Stimulated activated CD4-positive, alpha-beta T cell treated with anti-CD3 and anti-CD28 coated beads, Interleukin-4, amount 100 ng/mL, for 48 hours (primary cell): ENCODE results near the gene LIME1.
"Not testable (repeated sequence)": the region's sequence is repeated elsewhere in the genome, so short reads cannot be mapped to it uniquely, and the experiment has no call there.

Source experiments
- DNase-seq, 2 donors: peaks; one replicate each; pipeline ENCODE4 v3.0.0-alpha.2; 2020; ENCODE audit warnings: low read depth in 2 of 2

Gene LIME1

DNA sequence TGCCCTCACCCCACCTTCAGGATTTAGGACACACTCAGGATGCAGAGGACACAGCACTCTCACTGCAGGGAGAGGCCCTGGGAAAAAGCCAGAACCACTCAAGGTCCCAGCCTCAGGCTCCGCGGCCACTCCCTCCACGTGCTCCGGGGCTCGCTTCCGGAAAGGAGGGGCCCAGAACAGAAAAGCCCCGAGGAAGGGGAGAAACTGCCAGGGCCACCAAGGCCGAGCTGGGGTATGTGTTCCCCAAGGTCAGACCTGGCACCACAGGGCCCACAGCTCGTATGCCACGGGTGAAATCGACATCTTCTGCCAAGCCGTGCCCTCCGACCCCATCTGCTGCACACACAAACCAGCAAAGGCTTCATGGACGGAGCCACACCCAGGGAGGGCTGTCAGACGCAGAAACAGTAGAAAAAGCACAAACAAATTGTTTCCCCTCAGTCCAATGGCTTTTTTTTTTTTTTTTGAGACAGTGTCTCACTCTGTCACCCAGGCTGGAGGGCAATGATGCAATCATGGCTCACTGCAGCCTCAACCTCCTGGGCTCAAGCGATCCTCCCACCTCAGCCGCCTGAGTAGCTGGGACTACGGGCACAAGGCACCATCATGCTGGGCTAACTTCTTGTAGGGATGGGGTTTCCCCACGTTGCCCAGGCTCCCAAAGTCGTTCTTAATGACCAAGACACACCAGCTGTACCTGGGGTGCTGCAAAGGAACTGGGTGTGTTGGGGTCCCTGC is 36.5 kb downstream of the LIME1 start:
- DNase-seq, result no peak

DNA sequence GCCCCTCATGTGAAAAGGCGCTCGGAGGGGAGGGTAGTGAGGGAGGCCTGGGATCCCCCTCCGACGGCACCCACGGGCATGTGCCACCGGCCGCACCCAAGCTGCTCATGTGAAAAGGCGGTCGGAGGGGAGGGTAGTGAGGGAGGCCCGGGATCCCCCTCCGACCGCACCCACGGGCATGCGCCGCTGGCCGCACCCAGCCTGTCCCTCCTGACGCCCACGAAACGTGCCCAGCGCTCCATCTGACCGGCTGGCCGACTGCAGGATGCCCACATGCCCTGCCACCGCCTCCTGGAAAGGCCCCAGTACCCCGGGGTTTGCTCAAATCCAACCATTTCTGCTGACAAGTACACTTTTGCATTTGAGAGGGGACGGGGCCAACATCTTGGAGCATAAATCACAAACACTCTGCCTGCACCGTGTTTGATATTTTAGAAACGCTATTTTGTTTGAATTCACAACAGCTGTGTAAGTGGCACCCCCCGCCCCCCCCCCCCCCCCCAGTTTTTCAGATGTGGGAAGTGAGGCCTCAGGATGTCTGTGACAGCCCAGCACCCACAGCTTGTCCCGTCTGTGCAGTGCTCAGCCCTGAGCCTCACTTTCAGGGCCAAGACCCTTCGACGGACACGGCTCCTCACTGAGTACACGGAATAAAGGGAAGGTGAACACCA is 37.2 kb downstream of the LIME1 start:
- DNase-seq, result no peak

DNA sequence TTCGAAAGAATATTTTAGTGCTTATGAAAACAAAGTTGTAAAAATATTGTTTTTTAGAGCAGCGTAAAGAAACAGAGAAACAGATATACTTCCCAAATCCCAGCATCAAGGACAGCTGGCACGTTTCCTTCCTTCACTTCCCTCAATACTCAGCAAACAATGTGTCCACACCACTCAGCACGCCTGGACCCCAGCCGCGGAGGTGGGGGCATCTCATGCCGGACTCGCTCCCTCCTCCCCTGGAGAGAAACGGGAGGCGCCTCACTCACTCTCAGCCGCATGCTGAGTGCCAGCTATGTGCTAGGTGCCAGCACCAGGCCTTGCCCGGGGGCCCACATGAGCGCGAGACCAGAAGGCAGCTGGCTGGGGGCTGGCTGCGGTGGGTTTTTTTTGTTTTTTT is 37.8 kb downstream of the LIME1 start:
- DNase-seq, result no peak

DNA sequence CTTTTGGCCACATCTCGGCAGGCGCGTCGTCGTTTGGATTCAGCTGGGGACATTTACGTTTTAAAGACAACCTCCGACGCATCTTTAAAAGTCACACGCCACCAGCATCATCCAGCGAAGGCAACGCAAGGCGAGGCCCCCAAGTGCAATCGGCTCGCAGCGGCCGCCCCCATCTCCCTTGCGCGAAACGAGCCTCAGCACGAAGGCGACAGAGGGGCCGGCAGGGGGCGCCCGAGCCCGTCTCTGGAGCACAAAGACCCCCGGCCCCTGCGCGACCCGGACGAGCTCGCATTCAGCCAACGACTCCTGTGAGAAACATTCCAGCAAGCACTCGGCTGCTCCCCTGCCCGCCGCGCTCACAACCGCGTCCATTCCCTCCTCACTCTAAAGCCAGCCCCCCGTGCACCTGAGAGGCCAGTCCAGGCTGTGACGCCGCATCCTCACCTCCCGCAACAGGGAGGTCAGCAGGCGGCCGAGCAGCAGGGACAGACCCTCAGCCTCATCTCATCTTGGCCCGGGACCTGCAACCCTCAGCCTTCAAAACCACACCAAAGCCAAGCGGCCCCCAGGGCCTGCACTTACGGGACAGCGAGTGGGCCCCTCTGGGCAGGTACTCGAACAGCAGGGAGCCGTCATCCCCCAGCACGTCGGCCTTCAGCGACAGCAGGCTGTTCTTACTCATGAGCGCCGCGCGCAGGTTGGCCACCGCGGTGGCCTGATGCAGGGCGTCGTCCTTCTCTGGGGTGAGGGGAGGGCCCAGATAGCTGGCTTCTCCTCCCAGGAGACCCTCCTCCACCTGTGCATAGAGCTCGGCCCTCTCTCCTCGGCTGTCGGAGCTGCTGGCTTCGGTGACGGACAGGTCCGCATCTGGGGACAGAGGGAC is 38.9 kb downstream of the LIME1 start:
- peak in 1 of 2 donors; percentile 34 for DNase-seq

DNA sequence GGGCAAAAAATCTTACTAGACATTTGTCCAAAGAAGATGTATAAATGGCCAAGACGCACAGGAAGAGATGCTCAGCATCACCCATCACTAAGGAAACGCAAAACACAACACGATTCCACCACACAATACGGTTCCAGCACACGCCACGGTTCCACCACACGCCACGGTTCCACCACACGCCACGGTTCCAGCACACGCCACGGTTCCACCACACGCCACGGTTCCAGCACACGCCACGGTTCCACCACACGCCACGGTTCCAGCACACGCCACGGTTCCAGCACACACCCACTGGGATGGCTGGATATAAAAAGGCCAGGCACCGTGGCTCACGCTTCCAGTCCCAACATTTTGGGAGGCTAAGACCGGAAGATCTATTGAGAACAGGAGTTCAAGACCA is 40.4 kb downstream of the LIME1 start:
- DNase-seq, result not testable (repeated sequence)

DNA sequence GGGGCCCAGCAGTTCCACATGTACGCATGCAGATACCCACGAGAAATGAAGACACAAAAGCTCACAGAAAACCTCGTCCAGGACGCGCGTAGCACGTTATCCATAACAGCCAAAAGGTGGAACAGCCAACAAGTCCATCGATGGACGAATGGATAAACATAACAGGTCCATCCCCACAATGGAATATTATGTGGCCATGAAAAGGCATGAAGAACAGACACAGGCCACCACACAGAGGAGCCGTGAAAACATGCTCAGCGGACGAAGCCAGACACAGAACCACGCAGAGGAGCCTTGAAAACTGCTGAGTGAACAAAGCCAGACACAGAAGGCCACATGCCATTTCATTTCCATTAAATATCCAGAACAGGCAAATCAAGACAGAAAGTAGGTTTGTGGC is 41.1 kb downstream of the LIME1 start:
- DNase-seq, result no peak

DNA sequence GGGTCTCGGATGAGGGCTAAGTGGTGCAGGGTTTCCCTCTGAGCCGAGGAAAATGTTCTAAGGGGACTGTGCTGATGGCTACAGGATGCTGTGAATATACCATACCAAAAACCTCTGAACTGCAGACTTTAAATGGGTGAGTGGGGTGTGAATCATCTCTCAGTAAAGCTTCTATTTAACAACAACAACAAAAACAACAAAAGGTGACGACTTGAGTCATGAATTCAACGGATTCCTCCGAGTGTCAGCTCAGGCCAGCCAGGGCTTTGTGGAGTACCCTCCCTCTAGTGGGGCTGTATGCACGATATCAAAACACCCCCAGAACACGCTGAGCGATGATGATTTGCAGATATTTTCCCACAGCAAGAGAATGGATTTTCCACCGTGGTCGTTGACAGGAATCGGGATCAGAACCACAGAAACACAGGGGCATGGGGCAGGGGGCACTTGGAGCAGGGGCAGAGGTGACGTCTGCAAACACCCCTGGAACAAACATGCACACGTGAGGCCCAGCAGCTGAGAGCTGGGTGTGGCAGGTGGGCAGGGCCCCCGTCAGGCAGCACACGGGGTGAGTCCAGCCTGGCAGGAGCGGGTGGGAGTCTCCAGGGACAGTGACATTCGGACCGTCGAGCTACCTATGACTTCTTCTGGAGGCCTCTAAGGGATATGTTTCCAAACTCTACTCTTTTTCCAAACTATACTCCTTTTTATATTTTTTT is 41.7 kb downstream of the LIME1 start:
- DNase-seq, result no peak

DNA sequence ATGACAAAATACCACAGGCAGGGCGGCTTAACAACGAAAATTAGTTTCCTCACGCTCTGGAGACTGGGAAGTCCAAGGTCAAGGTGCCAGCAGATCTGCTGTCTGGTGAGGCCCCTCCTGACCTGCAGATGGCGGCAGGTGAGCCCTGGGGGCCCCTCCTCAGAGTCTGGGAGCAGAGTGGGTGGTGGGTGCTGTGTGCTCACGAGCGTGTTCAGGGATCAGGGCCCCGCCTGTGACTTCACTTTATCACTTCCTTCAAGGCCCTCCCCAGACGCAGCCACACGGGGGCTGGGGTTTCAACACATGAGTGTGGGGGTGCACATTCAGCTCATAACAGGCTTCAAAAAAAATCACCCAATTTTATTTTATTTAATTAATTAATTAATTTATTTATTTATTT is 42.4 kb downstream of the LIME1 start:
- no peak for DNase-seq

DNA sequence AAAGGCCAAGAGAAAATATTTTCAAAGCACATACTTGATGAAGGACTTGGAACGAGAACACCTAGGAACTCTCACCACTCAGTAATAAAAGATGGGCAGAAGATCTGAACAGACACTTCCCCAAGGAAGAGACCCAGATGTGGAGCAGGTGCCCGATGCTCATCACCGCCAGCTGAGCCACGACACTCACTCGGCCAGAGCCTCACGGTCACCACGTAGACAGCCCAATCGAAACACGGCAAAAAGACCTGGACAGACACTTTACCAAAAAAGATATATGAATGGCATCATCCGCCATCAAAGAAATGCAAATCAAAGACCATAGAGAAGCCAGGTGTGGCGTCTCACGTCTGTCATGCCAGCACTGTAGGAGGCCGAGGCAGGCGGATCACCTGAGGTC is 44.7 kb downstream of the LIME1 start:
- DNase-seq, result no peak

DNA sequence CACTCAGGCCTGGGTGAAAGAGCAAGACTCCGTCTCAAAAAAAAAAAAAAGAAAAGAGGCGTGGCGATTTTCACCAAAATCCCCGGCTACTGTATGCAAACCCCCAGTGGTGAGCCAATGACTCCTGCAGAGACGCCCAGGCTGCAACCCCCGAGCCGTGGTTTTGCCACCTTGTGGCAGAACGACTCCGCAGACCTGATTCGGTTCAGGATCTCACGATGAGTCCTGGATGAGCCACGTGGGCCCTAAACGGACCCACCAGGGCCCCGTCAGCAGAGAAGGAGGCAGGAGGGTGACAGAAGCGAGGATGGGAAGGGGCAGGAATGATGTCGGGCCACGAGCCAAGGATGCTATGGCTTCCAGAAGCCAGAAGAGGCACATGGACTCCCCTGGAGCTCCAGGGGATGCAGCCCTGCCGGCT is 45.6 kb downstream of the LIME1 start:
- DNase-seq, result no peak

DNA sequence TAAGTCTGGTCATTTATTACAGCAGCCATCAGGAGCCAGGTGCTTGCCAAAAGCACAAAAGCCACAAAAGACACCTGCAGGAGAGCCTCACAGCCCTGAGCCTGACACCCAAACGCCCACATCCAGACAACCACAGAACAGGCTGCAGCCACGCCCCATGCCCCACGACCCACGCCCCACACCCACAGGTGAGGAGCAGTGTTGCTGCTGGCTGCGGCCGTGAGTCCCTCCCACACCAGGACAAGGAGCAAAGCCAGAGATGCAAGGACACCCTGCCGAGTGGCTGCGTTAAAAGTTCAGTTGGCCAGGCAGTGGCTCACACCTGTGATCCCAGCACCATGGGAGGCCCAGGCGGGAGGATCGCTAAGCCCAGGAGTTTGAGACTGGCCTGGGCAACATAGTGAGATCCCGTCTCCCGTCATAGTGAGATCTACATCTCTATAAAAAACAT is 46.1 kb downstream of the LIME1 start:
- no peak for DNase-seq

DNA sequence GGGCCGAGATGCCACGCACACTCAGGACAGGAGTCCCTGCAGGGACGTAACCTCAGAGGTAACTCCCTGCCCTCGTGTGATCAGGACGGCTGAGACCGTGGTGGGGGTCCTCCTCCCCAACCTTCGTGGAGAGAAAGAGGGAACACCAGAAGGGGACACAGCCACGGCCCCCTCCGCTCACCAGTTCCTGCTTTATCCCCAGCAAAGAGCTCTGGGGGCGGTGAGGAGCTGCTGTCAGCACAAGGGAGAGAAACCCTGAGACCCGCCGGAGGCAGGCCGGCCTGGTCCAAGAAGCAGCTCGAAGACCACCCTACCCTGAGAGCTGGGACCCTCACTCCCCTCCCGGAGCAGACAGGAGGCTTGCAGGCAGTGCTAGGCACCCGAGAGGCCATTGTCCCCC is 47.5 kb downstream of the LIME1 start:
- no peak for DNase-seq

DNA sequence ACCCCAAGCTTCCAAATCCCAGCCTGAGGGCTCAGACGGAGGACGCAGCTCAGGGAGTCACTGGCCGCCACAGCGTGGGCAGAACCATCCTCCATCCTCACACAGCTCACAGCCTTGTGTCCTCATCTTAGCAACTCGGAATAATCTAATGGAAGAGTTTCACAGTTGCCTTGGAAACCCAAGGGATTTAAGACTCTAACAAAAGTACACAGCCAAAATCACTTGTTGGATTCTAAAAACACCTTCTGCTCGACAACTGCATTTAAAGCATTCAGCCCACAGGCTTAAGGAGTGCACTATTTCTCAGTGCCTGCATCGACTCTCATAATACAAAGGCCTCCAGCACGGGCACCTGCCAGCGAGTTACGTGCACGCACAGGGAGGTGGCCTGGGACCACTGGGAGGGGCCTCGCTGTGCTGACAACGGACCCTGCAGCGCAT is 49.2 kb downstream of the LIME1 start:
- no peak for DNase-seq

DNA sequence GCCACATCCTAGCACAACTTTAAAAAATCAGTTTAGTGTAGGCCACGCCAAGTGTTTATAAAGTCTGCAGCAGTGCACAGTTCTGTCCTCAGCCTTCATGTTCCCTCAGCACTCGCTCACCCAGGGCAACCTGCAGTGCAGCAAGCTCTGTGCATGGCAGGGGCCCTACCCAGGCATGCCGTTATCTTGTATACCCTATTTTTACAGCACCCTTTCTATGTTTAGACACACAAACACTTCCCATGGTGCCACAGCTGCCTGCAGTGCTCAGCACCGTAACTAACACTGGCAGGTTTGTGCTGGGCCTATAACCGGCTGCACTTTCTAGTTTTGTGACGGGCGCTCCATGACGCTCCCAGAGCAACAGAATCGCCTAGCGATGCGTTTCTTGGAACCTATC is 50.8 kb downstream of the LIME1 start:
- DNase-seq, result no peak

DNA sequence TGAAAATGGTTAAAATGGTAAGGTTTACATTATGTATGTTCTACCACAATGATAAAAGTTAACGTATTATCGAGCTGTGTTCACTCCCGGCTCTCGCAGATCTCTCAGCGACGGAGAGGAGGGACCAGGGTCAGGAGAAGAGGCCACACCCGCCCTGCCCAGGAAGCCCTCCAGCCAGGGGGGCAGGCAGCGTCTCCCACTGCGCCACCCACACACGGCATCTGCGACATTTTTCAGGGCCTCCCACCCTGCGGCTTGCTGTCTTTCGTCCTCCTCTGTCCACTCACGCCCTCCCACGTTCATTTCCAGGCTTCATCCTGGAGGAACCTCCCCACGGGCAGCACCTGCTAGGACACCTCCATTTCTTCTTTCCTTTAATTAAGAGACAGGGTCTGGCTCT is 51.3 kb downstream of the LIME1 start:
- no peak for DNase-seq
